HG03039 (cell line): ENCODE results near the gene GALNT6.

Source experiments
- ATAC-seq: cut with Tn5 transposase; IDR thresholded peaks from one replicate; pipeline ENCODE4 v1.9.1; 2021; ENCODE audit warnings: mild to moderate bottlenecking, moderate library complexity; ENCODE audit not compliant: unreplicated experiment

Gene GALNT6

GRCh38 chr12:51391283-51392123 is at the start of gene GALNT6:
Gene GALNT6 (minus strand): TSS chr12:51391406. CDS start chr12:51379781, 11,625 bp downstream.
- peak; percentile 40 for ATAC-seq

- ATAC-seq, result no peak
Observed at GRCh38 chr12:51439330-51439729, 48.1 kb upstream of the GALNT6 start.

- ATAC-seq, result no peak
Observed at GRCh38 chr12:51437431-51437830, 46.2 kb upstream of the GALNT6 start.

GRCh38 chr12:51434305-51434704 is 43.1 kb upstream of the GALNT6 start:
- no peak for ATAC-seq

GRCh38 chr12:51432921-51433320 is 41.7 kb upstream of the GALNT6 start:
- ATAC-seq, result no peak

GRCh38 chr12:51430196-51430895 is 39.1 kb upstream of the GALNT6 start:
- no peak for ATAC-seq

- no peak for ATAC-seq
Observed at GRCh38 chr12:51429700-51430099, 38.5 kb upstream of the GALNT6 start.

GRCh38 chr12:51428256-51428655 is 37.0 kb upstream of the GALNT6 start:
- no peak for ATAC-seq

GRCh38 chr12:51424662-51425539 is 33.7 kb upstream of the GALNT6 start, which contains the start of gene SLC4A8:
Gene SLC4A8 (plus strand): TSS chr12:51424831. CDS start chr12:51424988, 157 bp downstream.
- peak; percentile 63 for ATAC-seq

- ATAC-seq, result no peak
Observed at GRCh38 chr12:51424094-51424661, 33.0 kb upstream of the GALNT6 start.

GRCh38 chr12:51421266-51421884 is 30.2 kb upstream of the GALNT6 start:
- no peak for ATAC-seq

GRCh38 chr12:51419425-51420193 is 28.4 kb upstream of the GALNT6 start:
- no peak for ATAC-seq

- ATAC-seq, result no peak
Observed at GRCh38 chr12:51417826-51418225, 26.6 kb upstream of the GALNT6 start.

GRCh38 chr12:51415931-51416330 is 24.7 kb upstream of the GALNT6 start:
- ATAC-seq, result no peak

- no peak for ATAC-seq
Observed at GRCh38 chr12:51413791-51414190, 22.6 kb upstream of the GALNT6 start.

- no peak for ATAC-seq
Observed at GRCh38 chr12:51413149-51413548, 21.9 kb upstream of the GALNT6 start.

GRCh38 chr12:51409846-51410245 is 18.6 kb upstream of the GALNT6 start:
- no peak for ATAC-seq

GRCh38 chr12:51407604-51408003 is 16.4 kb upstream of the GALNT6 start:
- no peak for ATAC-seq

- no peak for ATAC-seq
Observed at GRCh38 chr12:51406859-51407258, 15.7 kb upstream of the GALNT6 start.

GRCh38 chr12:51406290-51406689 is 15.1 kb upstream of the GALNT6 start:
- ATAC-seq, result no peak
